LoVo (cell line): ENCODE results near the gene NXT1.

Source experiments
- DNase-seq: peaks from one replicate; pipeline ENCODE4 v3.0.0-alpha.2; 2016; ENCODE audit warnings: low spot score

The NXT1 gene

DNA sequence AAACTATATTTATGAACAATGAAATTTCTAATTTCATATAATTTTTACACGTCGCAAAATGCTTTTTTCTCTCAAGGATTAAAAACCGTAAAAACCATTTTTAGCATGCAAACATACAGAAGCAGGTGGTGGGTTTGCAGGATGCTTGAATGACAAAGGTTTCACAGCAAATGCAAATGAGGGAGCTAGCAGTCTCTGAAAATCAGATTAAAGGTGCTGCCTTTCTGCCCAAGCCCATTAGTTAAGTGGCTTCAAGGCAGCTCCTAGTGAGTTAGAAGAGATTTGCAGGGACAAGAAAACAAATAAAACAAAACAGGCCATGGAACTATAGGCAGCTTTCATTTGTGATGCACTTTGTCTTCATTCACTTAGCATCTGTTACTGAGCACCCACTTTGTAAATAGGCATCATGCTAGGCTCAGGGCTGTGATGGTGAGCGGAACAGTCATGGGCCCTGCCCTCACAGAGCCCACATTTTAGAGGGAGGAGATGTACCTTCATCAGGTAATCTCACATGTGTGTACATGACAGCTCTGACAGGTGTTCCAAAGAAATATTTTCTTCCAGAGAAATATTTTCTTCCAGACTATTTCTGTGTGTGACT lies 41.2 kb downstream of the NXT1 start:
- no peak for DNase-seq

DNA sequence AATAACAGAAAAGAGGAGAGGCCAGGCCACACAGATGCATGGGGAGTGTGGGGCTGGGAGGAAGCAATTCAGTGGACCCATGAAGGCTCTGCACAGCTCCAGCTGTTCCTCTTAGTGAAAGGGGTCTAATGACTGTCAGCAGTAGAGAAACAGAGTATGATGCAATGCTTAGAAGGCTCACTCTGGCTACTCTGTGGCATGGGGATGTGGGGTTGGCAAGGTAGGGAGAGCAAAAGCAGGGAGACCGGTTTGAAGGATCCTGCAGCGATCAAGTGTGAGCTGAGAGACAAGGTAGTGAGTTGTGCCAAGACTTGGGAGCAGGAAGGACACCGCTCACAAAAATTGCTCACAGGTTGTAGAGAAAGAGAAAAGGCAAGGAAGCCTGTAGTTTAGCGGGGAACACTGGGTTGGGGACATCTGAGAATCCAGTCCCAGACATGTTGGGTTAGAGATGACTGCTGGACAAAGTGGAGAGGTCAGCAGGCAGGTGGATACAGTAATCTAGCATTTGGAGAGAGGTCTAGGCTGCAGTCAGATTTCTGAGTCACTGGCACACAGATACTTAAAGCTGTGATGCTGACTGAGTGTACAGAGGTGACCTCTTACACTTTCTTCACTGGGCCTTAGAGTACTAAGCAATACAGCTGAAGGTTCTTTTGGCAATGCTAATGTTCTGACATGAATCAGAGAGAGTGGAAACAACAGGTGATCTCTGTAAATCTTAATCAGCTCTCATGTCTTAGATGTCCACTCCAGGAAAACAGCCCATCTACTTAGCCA lies 43.6 kb downstream of the NXT1 start:
- DNase-seq = no peak

DNA sequence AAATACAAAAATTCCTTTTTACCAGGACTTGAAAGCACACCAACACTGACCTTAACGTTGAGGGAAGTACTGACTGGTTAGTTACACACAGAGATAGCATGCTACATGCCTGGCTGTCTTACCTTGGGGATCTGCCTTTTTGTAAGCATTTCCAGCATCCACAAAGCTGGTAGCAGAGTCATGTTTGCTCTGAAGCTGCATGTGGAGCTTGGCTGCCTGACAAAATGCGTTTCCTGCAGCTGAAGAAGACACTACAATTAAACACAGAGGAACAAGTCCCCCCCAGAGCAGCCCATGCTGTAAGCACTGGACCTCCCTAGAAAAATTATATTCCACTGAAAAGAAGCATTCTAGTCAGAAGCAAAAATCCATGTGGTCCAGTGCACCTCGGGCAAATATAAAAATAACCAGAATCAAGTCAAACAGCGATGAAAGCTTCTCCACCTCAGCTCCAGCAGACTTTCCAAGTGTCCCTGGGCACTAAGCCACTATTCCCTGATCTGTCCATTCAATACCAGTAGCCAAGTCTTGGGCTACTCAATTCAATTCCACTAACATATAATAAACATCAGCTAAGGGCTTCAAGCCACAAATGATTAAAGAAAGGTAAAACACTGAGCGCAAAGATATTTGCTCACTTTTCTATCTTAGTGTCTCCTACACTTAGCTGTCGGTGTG lies 46.5 kb downstream of the NXT1 start:
- DNase-seq = no peak

DNA sequence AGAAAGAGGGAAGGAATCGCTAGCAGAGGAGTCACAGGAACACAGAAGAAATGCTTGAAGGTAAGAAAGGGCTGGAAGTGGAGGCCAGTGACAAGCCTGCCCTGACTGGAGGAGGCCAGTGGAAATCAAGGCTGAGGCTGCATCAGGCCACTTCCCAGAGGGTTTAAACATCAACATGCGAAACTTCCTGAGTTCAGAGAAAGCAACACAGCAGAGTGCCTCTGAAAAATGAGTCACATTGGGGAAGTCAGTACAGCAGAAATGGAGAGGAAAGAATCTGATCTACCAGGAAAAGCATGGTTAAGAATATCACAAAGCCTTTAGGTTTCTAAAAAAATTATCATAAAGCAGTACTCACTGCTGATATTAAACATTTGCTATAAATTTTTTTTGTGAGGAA lies 47.4 kb downstream of the NXT1 start:
- DNase-seq = no peak

DNA sequence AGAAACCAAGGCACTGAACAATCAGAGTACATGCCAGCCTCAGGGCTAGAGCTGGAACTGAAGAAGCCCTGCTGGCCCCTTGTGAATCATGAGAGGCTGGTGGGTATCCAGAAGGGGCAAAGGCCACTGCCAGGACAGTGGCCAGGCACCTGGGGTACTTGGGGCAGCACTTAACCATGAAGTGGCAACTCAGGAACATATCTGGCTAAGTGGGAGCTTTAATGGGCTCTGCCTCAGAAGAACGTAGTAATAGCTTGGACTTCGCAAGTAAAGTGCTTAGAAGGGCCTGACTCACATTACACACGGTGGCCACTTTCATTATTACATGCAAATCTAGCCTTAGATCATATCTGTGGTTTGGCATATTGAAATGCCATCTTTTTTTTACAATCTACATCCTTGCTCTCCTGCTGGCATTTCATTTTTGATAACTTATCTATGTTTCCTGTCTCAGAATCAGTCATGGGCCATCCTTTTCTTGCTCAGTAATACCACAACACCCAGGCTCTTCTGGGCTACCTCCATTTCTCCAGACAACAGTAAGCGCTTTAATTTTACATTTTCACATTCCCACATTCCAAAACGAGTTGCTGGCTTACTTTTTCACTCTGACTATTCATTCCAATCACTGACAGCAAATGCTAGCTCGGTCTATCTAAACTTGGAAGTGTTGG lies 49.1 kb downstream of the NXT1 start:
- no peak for DNase-seq

DNA sequence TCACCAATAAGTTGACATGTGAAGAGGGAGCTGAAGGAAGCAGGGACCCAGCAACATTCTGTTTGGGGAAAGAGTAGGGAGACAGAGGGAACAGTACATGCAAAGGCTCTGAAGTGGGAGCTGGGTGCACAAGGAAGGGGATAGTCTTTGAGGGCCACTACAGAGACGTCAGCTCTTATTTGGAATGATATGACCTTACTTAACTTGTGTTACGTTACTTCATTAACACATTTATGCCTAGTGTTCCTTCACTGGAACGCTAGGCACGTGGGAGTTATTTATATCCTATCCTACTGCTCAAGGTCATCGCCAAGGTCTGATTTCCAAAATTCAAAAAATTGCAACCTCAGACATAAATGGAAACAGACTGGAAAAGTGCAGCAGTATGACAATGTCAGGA lies 50.5 kb downstream of the NXT1 start:
- DNase-seq = no peak

DNA sequence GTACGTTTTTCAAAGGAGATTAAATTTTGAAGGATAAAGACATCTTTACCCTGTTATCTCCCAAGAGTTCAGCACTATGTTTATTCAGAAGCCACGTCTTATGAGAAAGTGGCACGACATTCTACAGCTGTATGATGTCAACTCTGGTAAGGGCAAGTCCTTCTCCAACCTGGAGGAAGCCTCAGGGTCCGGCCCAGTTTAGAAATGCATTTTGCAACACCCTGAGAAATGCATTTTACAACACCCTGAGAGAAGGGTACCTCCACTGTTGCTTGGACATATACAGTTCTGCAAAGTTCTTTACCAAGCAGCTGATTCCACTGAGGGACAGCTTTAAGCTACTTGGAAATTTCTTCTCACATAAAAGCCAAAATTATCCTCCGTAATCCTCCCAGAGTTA lies 53.2 kb downstream of the NXT1 start:
- DNase-seq = no peak

DNA sequence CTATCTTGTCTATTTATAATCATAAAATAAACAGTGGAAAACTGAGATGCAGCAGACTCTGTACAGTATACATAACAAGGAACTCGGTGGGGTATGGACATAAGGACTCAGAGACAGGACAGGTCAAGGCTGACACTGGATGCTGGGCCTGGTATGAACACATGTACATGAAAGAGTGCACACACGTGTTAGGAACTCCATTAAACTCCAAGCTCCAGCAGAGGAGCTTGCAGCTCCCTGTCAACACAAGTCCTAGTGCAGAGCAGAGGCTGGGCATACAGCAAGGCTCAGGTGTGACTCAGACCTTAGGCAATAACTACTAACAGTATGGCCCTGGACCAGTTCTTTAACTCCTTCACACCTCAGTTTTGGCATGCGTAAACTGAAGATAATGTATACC lies 53.6 kb downstream of the NXT1 start:
- no peak for DNase-seq
